Kasumi-1 (cell line): ENCODE results near the gene RNASEH2A.
"Not testable (repeated sequence)": the region's sequence is repeated elsewhere in the genome, so short reads cannot be mapped to it uniquely, and the experiment has no call there.

Experiments used
- DNase-seq, 2 experiments: peaks; one replicate each; lab custom pipeline; 2025; lab: John Stamatoyannopoulos, UW

RNASEH2A gene

GRCh38 chr19:12794196-12794941 is 12.0 kb upstream of the RNASEH2A start:
- DNase-seq = no peak

DNA sequence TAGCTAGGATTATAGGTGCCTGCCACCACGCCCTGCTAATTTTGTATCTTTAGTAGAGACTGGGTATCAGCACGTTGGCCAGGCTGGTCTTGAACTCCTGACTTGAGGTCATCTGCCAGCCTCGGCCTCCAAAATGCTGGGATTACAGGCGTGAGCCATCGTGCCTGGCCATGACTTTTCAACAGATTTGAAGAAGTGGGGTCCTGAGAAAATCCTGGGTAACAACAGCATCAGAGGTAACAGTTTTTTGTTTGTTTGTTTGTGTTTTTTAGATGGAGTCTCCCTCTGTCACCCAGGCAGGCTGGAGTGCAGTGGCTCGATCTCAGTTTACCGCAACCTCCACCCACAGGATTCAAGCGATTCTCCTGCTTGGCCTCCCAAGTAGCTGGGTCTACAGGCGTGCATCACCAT is 11.4 kb upstream of the RNASEH2A start:
- DNase-seq = no peak

DNA sequence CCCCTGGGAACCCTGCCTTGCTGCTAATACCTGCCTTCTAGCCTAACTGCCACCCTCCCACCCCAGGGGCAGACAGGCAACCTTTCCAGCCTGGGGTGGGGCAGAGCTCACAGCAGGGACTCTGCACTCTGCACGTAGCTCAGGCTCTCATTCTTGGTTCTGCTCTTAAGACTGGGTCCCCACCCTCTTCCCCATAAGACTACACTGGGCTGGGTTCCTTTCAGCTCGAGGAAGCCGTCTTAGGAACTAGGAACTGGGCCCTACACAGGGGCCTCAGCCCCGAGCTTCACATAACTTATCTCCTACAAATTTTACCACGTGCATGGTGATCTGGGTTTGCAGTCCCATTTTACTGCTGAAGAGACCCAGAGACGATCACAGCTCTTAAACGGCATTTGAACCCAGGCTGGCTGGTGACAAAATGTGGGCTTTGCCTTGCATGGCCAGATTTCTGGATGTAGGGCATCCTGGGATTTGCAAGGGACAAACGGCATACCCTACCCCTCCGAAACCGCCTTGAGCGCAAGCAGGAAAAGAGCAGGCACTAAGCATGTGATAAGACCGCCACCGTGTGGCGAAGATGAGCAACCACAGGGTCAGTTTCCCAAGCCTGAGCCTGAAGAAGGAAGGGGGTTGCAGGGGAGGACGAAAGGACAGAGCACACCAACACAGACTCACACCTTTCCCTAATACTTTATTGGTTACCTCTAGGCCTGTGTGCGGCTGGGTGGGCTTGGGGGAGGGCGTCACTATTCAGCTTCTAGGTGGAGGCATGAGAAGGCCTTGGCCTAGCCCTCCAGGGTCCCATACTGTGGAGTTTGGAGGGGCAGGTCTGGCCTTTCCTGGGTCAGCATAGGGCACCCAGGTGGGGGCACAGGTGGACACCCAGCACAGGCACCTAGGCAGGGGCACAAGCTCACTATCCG is 10.0 kb upstream of the RNASEH2A start:
- peak; percentile 86 to 89 for DNase-seq

DNA sequence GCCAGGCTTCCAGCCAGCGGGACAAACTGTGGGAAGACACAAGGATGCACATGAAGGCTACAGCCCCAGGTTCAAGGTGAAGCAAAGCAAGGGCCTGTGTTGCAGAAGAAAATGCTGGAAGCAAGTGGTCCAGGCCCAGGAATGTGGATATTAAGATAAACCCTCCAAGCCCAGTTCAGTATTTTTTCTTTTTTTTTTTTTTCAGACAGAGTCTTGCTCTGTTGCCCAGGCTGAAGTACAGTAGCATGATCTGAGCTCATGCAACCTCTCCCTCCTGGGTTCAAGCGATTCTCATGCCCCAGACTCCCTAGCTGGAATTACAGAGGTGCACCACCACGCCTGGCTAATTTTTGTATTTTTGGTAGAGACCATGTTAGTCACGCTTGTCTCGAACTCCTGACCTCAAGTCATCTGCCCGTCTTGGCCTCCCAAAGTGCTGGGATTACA is 9.2 kb upstream of the RNASEH2A start:
- DNase-seq = no peak

DNA sequence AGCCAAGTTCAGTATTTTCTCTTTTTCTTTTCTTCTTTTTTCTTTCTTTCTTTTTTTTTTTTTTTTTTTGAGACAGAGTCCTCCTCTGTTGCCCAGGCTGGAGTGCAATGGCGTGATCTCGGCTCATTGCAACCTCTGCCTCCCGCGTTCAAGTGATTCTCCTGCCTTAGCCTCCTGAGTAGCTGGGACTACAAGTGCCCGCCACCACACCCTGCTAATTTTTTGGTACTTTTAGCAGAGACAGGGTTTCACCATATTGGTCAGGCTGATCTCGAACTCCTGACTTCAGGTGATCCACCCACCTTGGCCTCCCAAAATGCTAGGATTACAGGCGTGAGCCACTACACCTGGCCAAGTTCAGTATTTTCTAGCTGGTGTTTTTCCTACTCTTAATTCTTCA is 8.8 kb upstream of the RNASEH2A start:
- not testable (repeated sequence) for DNase-seq

- DNase-seq = no peak
These were observed 6.5 kb upstream of the RNASEH2A start for GRCh38 chr19:12799742-12800465.

- DNase-seq = no peak
These were observed 6.0 kb upstream of the RNASEH2A start for GRCh38 chr19:12800466-12800770.

GRCh38 chr19:12800923-12801465 is 5.4 kb upstream of the RNASEH2A start:
- DNase-seq = no peak

GRCh38 chr19:12801466-12802266 is 4.7 kb upstream of the RNASEH2A start, which contains the start of the genes PRDX2 and THSD8:
Gene PRDX2 (minus strand): TSS chr19:12801800. CDS start chr19:12801261, 539 bp downstream.
Gene THSD8 (plus strand): TSS chr19:12802069. CDS start chr19:12802072, 3 bp downstream.
- DNase-seq = peak; percentile 19 to 30

- peak in 1 of 2 experiments; percentile 42 for DNase-seq
These were observed 3.9 kb upstream of the RNASEH2A start for GRCh38 chr19:12802267-12803106.

GRCh38 chr19:12804051-12804450 is 2.3 kb upstream of the RNASEH2A start:
- DNase-seq = no peak

GRCh38 chr19:12815088-12815487 is 8.7 kb downstream of the RNASEH2A start:
- no peak for DNase-seq

- DNase-seq = not testable (repeated sequence)
These were observed 10.8 kb downstream of the RNASEH2A start for GRCh38 chr19:12817188-12817587.

DNA sequence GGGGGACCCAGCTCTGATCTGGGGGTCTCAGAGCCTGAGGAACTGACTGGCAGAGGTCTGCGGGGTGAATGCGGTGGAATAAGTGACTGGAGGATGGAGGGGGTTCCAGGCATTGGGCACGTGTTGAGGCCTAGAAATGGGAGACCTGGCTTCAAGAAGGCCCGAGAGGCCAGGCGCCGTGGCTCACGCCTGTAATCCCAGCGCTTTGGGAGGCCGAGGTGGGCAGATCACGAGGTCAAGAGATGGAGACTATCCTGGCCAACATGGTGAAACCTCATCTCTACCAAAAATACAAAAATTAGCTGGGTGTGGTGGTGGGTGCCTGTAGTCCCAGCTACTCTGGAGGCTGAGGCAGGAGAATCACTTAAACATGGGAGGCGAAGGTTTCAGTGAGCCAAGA is 11.4 kb downstream of the RNASEH2A start:
- not testable (repeated sequence) for DNase-seq

- no peak for DNase-seq
These were observed 15.4 kb downstream of the RNASEH2A start for GRCh38 chr19:12821761-12822160.

GRCh38 chr19:12825254-12826131 is 19.1 kb downstream of the RNASEH2A start:
- DNase-seq = no peak

- peak; percentile 52 to 65 for DNase-seq
These were observed 22.1 kb downstream of the RNASEH2A start for GRCh38 chr19:12828494-12828893.

- no peak for DNase-seq
These were observed 27.0 kb downstream of the RNASEH2A start for GRCh38 chr19:12833418-12833737.
